Liver (tissue), 9 donors: ENCODE results near the gene OPTC. TPM values are rescaled to one million over a fixed set of nuclear protein-coding genes. Genes with fewer than 3 reads are reported as not detected.
A peak's percentile ranks its signal among the peaks of the same experiment; 100 is the strongest.

Experiments used
- DNase-seq: peaks from one replicate; pipeline ENCODE4 v3.0.0-alpha.2; 2017; ENCODE audit warnings: low spot score
- H3K27ac ChIP-seq, 2 donors: one replicate each; pipeline ENCODE4 v1.7.0; 2013; ENCODE audit warnings: inconsistent platforms in 2 of 2, low read length in 2 of 2, control low read depth in 1 of 2, low read depth in 1 of 2, mild to moderate bottlenecking in 1 of 2
- H3K27me3 ChIP-seq, 4 donors: one replicate each; pipeline versions ENCODE4 v1.6.1 to v1.7.0; 2013; ENCODE audit warnings: low read length in 3 of 4, inconsistent platforms in 1 of 4, mild to moderate bottlenecking in 1 of 4, moderate library complexity in 1 of 4; ENCODE audit not compliant: control insufficient read depth in 4 of 4, insufficient read depth in 4 of 4
- H3K36me3 ChIP-seq, 4 donors: one replicate each; pipeline versions ENCODE4 v1.6.1 to v1.7.0; 2013; ENCODE audit warnings: low read length in 3 of 4, mild to moderate bottlenecking in 3 of 4, low read depth in 1 of 4, moderate library complexity in 1 of 4; ENCODE audit not compliant: control insufficient read depth in 4 of 4, insufficient read depth in 3 of 4
- H3K4me1 ChIP-seq, 4 donors: one replicate each; pipeline versions ENCODE4 v1.6.1 to v1.7.0; 2013; ENCODE audit warnings: low read length in 3 of 4, mild to moderate bottlenecking in 3 of 4, moderate library complexity in 1 of 4; ENCODE audit not compliant: control insufficient read depth in 4 of 4, insufficient read depth in 4 of 4
- H3K4me3 ChIP-seq, 3 donors: one replicate each; pipeline versions ENCODE4 v1.6.1 to v1.7.0; 2013; ENCODE audit warnings: low read length in 3 of 3, control low read depth in 1 of 3, low read depth in 1 of 3, mild to moderate bottlenecking in 1 of 3
- H3K9ac ChIP-seq, 2 donors: one replicate each; pipeline ENCODE4 v1.7.0; 2013; ENCODE audit warnings: low read length in 2 of 2, mild to moderate bottlenecking in 2 of 2, moderate library complexity in 2 of 2, control low read depth in 1 of 2, low read depth in 1 of 2
- H3K9me3 ChIP-seq, 4 donors: one replicate each; pipeline versions ENCODE4 v1.6.1 to v1.7.0; 2013; ENCODE audit warnings: low read length in 3 of 4; ENCODE audit not compliant: control insufficient read depth in 4 of 4
- ATF3 ChIP-seq: IDR thresholded peaks from 2 replicates; pipeline ENCODE4 v1.6.1; 2016; ENCODE audit warnings: antibody characterized with exemption
- EGR1 ChIP-seq, 2 donors: IDR thresholded peaks; 2 replicates each; pipeline ENCODE4 v1.6.1; 2016 to 2018; ENCODE audit warnings: antibody characterized with exemption in 2 of 2, low read depth in 2 of 2
- FOXA1 ChIP-seq: IDR thresholded peaks from 2 replicates; pipeline ENCODE4 v1.6.1; 2016; ENCODE audit warnings: antibody characterized with exemption
- FOXA2 ChIP-seq: IDR thresholded peaks from 2 replicates; pipeline ENCODE4 v1.6.1; 2016; ENCODE audit warnings: antibody characterized with exemption
- GABPA ChIP-seq, 2 donors: IDR thresholded peaks in 1 of 2; conservative IDR thresholded peaks in 1 of 2; 2 replicates each; pipeline ENCODE4 v1.6.1; 2016; ENCODE audit warnings: antibody characterized with exemption in 2 of 2, mild to moderate bottlenecking in 1 of 2, moderate library complexity in 1 of 2
- HNF4A ChIP-seq, 2 donors: conservative IDR thresholded peaks; 2 replicates each; pipeline ENCODE4 v1.6.1; 2016; ENCODE audit warnings: antibody characterized with exemption in 2 of 2, mild to moderate bottlenecking in 2 of 2
- HNF4G ChIP-seq: IDR thresholded peaks from 2 replicates; pipeline ENCODE4 v1.6.1; 2016; ENCODE audit warnings: antibody characterized with exemption
- NR2F2 ChIP-seq: IDR thresholded peaks from 2 replicates; pipeline ENCODE4 v1.6.1; 2016; ENCODE audit warnings: antibody characterized with exemption
- RXRA ChIP-seq, 2 donors: IDR thresholded peaks; 2 replicates each; pipeline ENCODE4 v1.6.1; 2017 to 2018; ENCODE audit warnings: antibody characterized with exemption in 2 of 2, mild to moderate bottlenecking in 1 of 2
- SP1 ChIP-seq: IDR thresholded peaks from 2 replicates; pipeline ENCODE4 v1.6.1; 2018; ENCODE audit warnings: antibody characterized with exemption, mild to moderate bottlenecking
- TAF1 ChIP-seq: conservative IDR thresholded peaks from 2 replicates; pipeline ENCODE4 v1.6.1; 2016; ENCODE audit warnings: antibody characterized with exemption, mild to moderate bottlenecking
- YY1 ChIP-seq: IDR thresholded peaks from 2 replicates; pipeline ENCODE4 v1.6.1; 2016; ENCODE audit warnings: antibody characterized with exemption, mild to moderate bottlenecking
- WGBS: extraction: QIAGEN DNeasy Blood & Tissue Kit; methylation state at CpG from one replicate; pipeline ENCODE4 v1.1.7; 2013; 5-methylcytosine and 5-hydroxymethylcytosine counted together
- polyA plus RNA-seq, 2 donors: library from polyadenylated mRNA; stranded (reverse) in 1 of 2; unstranded in 1 of 2; fragments of 200-250 nt in 1 of 2; fragments of >200 nt in 1 of 2; fragmentation: Nextera tagmentation in 1 of 2; extraction: Ambion mirVana in 1 of 2; gene quantifications; one replicate each; pipeline versions ENCODE4 v1.2.1 to v1.2.3, GENCODE V29; 2013 to 2015
- total RNA-seq, 2 donors: library from RNA; depleted of rRNA; stranded (reverse); fragments of >200 nt; gene quantifications; one replicate each; pipeline ENCODE4 v1.2.3, GENCODE V29; 2014
- TF ChIP-seq, protein P1 (sequence below): fragments of 150-350 bp; IDR thresholded peaks from 2 replicates; pipeline ENCODE4 v1.5.1; 2017; ENCODE audit warnings: improper control_type of control experiment, low read depth, low read length; ENCODE audit not compliant: missing input control
- TF ChIP-seq, protein P2 (sequence below): IDR thresholded peaks from 2 replicates; pipeline ENCODE4 v1.6.1; 2016; ENCODE audit warnings: antibody characterized with exemption
- TF ChIP-seq, protein P3 (sequence below): IDR thresholded peaks from 2 replicates; pipeline ENCODE4 v1.6.1; 2016; ENCODE audit warnings: antibody characterized with exemption
- donor health status: healthy.
- donor health status: healthy.
- donor health status: healthy.
- donor health status: healthy.
- donor health status: healthy.

OPTC gene
- total and polyA plus RNA-seq, 4 donors, result not detected

DNA sequence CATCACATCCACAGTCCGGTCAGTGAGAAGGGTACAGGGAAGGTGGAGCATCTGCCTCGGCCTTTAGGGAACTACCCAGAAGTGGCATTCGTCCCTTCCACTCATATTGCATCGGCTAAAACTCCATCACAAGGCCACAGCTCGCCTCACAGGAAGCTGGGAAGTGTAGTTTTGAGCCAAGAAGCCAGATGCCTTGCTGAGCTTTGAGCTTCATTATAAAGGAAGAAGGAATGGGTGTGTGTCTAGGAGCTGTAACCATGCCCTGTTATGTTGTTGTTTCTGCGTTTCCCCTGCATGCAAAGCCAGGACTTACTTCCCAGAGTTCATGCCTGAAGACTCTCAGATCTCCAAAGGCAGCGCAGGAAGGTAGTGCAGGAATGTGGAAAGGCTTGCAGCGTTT is 61.1 kb downstream of the OPTC start:
- H3K9ac ChIP-seq, result no peak overlapping the region
- WGBS, result 91% methylated on average over 8 of the region's 8 CpGs
- no peaks in the 10 kb centered on the region for H3K4me1 ChIP-seq
- H3K27me3 ChIP-seq, result no peaks in the 10 kb centered on the region
- H3K9me3 ChIP-seq, result no peaks in the 10 kb centered on the region
- TF ChIP-seq EGR1 (IDR thresholded peaks at IDR 0.05; ENCODE audit: low read depth in 2 of 2), result no peak
- TF ChIP-seq, protein P1, sequence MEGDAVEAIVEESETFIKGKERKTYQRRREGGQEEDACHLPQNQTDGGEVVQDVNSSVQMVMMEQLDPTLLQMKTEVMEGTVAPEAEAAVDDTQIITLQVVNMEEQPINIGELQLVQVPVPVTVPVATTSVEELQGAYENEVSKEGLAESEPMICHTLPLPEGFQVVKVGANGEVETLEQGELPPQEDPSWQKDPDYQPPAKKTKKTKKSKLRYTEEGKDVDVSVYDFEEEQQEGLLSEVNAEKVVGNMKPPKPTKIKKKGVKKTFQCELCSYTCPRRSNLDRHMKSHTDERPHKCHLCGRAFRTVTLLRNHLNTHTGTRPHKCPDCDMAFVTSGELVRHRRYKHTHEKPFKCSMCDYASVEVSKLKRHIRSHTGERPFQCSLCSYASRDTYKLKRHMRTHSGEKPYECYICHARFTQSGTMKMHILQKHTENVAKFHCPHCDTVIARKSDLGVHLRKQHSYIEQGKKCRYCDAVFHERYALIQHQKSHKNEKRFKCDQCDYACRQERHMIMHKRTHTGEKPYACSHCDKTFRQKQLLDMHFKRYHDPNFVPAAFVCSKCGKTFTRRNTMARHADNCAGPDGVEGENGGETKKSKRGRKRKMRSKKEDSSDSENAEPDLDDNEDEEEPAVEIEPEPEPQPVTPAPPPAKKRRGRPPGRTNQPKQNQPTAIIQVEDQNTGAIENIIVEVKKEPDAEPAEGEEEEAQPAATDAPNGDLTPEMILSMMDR, result no peak
- H3K36me3 ChIP-seq, result no peaks in the 10 kb centered on the region
- H3K27ac ChIP-seq, result no peak overlapping the region
- H3K4me3 ChIP-seq, result no peak overlapping the region
- no peak for DNase-seq

DNA sequence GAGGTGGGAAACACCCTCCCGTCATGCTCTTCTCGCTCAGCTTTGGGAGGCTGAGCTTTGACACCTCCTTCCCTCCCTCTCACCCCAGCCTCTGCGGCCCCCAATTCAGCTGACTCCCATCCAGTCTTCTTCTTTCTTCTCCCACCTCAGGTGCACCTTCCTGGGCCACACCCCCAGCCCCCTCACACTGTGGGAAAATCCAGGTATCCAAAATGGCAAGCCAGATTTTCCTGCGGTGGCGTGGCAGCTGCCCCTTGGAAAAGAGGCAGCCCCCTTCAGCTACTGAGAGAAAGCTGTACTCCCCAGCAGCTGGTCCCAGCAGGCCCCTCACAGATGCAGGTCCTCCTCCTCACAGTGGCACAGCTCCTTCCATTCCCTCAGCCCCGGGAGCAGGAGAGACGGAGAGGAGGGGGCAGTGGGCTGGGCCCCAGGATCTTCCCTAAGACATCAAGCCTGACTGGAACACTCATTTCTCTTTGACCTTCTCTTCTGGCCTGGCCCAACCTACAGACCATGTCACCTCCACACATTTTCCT is 61.6 kb downstream of the OPTC start:
- peak overlapping the region in 1 of 2 donors; percentile 20 for H3K27ac ChIP-seq
- TF ChIP-seq, protein P2, sequence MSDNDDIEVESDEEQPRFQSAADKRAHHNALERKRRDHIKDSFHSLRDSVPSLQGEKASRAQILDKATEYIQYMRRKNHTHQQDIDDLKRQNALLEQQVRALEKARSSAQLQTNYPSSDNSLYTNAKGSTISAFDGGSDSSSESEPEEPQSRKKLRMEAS, result no peak
- TF ChIP-seq TAF1, result no peak
- TF ChIP-seq GABPA (IDR thresholded peaks at IDR 0.05 in 1 of 2, conservative IDR thresholded peaks at IDR 0.05 in 1 of 2), result no peak
- TF ChIP-seq, protein P3, sequence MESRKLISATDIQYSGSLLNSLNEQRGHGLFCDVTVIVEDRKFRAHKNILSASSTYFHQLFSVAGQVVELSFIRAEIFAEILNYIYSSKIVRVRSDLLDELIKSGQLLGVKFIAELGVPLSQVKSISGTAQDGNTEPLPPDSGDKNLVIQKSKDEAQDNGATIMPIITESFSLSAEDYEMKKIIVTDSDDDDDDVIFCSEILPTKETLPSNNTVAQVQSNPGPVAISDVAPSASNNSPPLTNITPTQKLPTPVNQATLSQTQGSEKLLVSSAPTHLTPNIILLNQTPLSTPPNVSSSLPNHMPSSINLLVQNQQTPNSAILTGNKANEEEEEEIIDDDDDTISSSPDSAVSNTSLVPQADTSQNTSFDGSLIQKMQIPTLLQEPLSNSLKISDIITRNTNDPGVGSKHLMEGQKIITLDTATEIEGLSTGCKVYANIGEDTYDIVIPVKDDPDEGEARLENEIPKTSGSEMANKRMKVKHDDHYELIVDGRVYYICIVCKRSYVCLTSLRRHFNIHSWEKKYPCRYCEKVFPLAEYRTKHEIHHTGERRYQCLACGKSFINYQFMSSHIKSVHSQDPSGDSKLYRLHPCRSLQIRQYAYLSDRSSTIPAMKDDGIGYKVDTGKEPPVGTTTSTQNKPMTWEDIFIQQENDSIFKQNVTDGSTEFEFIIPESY, result no peak
- no peak for TF ChIP-seq SP1
- no peak for TF ChIP-seq HNF4A (conservative IDR thresholded peaks at IDR 0.05)
- no peak for TF ChIP-seq YY1
- no peaks in the 10 kb centered on the region for H3K9me3 ChIP-seq
- no peaks in the 10 kb centered on the region for H3K36me3 ChIP-seq
- H3K4me1 ChIP-seq, result no peaks in the 10 kb centered on the region
- WGBS, result 94% methylated on average over 7 of the region's 7 CpGs
- H3K9ac ChIP-seq, result no peak overlapping the region
- no peak for DNase-seq
- H3K4me3 ChIP-seq, result no peak overlapping the region
- no peaks in the 10 kb centered on the region for H3K27me3 ChIP-seq

DNA sequence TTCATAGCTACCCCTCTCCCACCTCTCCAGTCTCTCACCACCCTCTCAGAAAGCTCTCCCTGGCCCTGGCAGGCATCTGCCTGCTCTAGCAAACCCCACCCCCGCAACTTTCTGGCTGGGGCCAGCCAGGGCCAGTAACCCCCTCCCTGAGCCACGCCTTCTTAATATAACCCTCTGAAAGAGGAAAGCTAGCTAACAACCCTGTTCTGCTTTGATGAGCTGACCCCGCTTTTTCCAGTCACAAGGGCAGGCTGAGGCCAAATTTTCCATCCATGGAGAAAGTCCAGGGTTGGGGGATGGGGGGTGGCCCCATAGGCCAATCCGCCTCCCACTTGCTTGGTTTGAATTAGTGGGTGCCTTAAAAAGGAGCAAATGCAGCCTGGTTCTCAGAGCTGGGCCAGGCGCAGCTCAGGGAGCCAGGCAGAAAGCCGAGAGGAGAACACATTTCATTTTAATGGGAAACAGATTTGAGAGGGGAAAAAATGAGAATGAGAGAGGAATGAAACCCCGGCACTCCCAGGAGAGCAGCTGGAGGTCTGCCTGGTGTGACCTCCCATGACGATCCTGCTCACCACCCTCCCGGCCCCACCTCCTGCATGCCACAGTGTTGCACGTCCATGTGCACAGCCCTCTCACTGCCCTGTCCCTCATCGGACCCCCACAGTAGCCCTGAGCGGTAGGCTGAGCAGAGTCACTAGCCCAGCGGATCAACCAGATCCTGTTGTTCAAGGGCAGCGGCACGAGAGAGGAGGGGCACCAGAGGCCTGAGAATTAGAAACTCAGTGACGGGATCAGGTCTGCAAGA is 62.3 kb downstream of the OPTC start:
- no peaks in the 10 kb centered on the region for H3K27me3 ChIP-seq
- H3K4me3 ChIP-seq, result no peak overlapping the region
- no peaks in the 10 kb centered on the region for H3K36me3 ChIP-seq
- H3K4me1 ChIP-seq, result no peaks in the 10 kb centered on the region
- H3K9me3 ChIP-seq, result no peaks in the 10 kb centered on the region
- 81% methylated on average over 16 of the region's 16 CpGs for WGBS
- DNase-seq, result no peak
- no peak overlapping the region for H3K9ac ChIP-seq
- peak overlapping the region in 1 of 2 donors; percentile 20 for H3K27ac ChIP-seq
- TF ChIP-seq EGR1 (IDR thresholded peaks at IDR 0.05; ENCODE audit: low read depth in 2 of 2), result no peak
- TF ChIP-seq, protein P1, result no peak
- TF ChIP-seq, protein P2, result no peak
- no peak for TF ChIP-seq HNF4G
- TF ChIP-seq NR2F2, result no peak
- no peak for TF ChIP-seq FOXA2
- TF ChIP-seq FOXA1, result no peak
- TF ChIP-seq YY1, result no peak
- TF ChIP-seq TAF1, result no peak
- no peak for TF ChIP-seq ATF3
- no peak for TF ChIP-seq HNF4A (conservative IDR thresholded peaks at IDR 0.05)
- TF ChIP-seq RXRA (IDR thresholded peaks at IDR 0.05), result no peak
